Measurements from ENCODE around the gene VPS54.

DNA sequence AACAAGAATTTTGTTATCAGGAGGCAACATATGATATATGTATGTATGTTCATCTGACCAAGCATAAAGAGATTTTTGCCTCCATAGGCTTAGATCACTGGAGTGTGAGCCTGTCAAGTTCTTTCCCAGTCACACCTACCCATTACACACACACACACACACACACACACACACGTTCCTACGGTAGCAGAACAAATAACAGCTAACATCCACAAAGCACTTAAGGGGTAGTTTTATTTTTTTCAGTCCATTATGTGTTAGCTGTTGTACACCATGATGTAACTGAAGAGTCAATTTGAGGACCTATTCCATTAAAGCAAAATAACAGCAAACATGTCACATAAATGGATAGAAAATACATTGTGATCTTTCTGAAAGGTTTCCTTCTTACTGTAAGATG is 138.0 kb downstream of the VPS54 start:
- TF ChIP-seq, protein P1, sequence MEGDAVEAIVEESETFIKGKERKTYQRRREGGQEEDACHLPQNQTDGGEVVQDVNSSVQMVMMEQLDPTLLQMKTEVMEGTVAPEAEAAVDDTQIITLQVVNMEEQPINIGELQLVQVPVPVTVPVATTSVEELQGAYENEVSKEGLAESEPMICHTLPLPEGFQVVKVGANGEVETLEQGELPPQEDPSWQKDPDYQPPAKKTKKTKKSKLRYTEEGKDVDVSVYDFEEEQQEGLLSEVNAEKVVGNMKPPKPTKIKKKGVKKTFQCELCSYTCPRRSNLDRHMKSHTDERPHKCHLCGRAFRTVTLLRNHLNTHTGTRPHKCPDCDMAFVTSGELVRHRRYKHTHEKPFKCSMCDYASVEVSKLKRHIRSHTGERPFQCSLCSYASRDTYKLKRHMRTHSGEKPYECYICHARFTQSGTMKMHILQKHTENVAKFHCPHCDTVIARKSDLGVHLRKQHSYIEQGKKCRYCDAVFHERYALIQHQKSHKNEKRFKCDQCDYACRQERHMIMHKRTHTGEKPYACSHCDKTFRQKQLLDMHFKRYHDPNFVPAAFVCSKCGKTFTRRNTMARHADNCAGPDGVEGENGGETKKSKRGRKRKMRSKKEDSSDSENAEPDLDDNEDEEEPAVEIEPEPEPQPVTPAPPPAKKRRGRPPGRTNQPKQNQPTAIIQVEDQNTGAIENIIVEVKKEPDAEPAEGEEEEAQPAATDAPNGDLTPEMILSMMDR (IDR thresholded peaks at IDR 0.05; ENCODE audit: insufficient read depth, low read length, poor library complexity, severe bottlenecking): no peak
- TF ChIP-seq EZH2phosphoT487 (conservative IDR thresholded peaks at IDR 0.05; ENCODE audit: low read length): no peak

All from SU-DHL-6 (cell line).